Common myeloid progenitor, CD34-positive (primary cell): ENCODE data around the gene LRRC8A. TPM values are rescaled to one million over a fixed set of nuclear protein-coding genes. Genes with fewer than 3 reads are reported as not detected.

Source experiments
- CTCF ChIA-PET: fragments of 350-600 bp; sonication (Branson Sonifier 250); formaldehyde crosslinking; loops from one replicate; lab custom pipeline; 2021; ENCODE audit warnings: antibody characterized with exemption; lab: Charles Lee
- POLR2A ChIA-PET: fragments of 350-600 bp; sonication (Branson Sonifier 250); formaldehyde crosslinking; loops from one replicate; lab custom pipeline; 2021; ENCODE audit warnings: antibody characterized with exemption; lab: Charles Lee
- DNase-seq, 3 donors: peaks; one replicate each; pipeline versions ENCODE4 v3.0.0 to v3.0.0-alpha.2; 2013
- H3K27ac ChIP-seq, 2 experiments: 1 replicate in 1 of 2; 2 replicates in 1 of 2; pipeline ENCODE4 v1.7.0; 2013; ENCODE audit warnings: inconsistent platforms in 2 of 2, low read length in 2 of 2, mild to moderate bottlenecking in 2 of 2, low read depth in 1 of 2, moderate library complexity in 1 of 2; ENCODE audit not compliant: severe bottlenecking in 2 of 2, insufficient read depth in 1 of 2, poor library complexity in 1 of 2
- H3K27me3 ChIP-seq, 5 experiments: replicated peaks in 2 of 5; 1 replicate in 3 of 5; 2 replicates in 2 of 5; pipeline versions ENCODE4 v1.6.1 to v1.7.0; 2013; ENCODE audit warnings: low read length in 4 of 5, mild to moderate bottlenecking in 2 of 5, moderate library complexity in 2 of 5, inconsistent platforms in 1 of 5; ENCODE audit not compliant: insufficient read depth in 5 of 5, control insufficient read depth in 4 of 5
- H3K36me3 ChIP-seq, 4 experiments: 1 replicate in 2 of 4; 2 replicates in 2 of 4; pipeline versions ENCODE4 v1.6.1 to v1.7.0; 2013; ENCODE audit warnings: low read length in 3 of 4, control low read depth in 1 of 4, mild to moderate bottlenecking in 1 of 4; ENCODE audit not compliant: control insufficient read depth in 4 of 4, insufficient read depth in 4 of 4
- H3K4me1 ChIP-seq, 4 experiments: 1 replicate in 3 of 4; 2 replicates in 1 of 4; pipeline versions ENCODE4 v1.6.1 to v1.7.1; 2013; ENCODE audit warnings: low read length in 3 of 4, mild to moderate bottlenecking in 3 of 4, control low read depth in 1 of 4, inconsistent platforms in 1 of 4, moderate library complexity in 1 of 4; ENCODE audit not compliant: control insufficient read depth in 4 of 4, insufficient read depth in 4 of 4; ENCODE audit errors: control extremely low read depth in 1 of 4
- H3K4me3 ChIP-seq, 7 experiments: 1 replicate in 4 of 7; 2 replicates in 3 of 7; pipeline versions ENCODE4 v1.5.1 to v1.7.0; 2013; ENCODE audit warnings: mild to moderate bottlenecking in 7 of 7, low read length in 6 of 7, moderate library complexity in 6 of 7, inconsistent platforms in 2 of 7, low read depth in 2 of 7, control low read depth in 1 of 7; ENCODE audit not compliant: insufficient read depth in 4 of 7, control insufficient read depth in 1 of 7; ENCODE audit errors: extremely low read depth in 1 of 7
- H3K9me3 ChIP-seq, 5 experiments: 1 replicate in 4 of 5; 2 replicates in 1 of 5; pipeline versions ENCODE4 v1.6.1 to v1.7.1; 2013; ENCODE audit warnings: low read length in 4 of 5, mild to moderate bottlenecking in 2 of 5, inconsistent platforms in 1 of 5, low read depth in 1 of 5, moderate library complexity in 1 of 5; ENCODE audit not compliant: control insufficient read depth in 4 of 5, insufficient read depth in 2 of 5; ENCODE audit errors: control extremely low read depth in 1 of 5
- WGBS: methylation state at CpG from one replicate; pipeline ENCODE4 v1.1.5; 2013; ENCODE audit not compliant: insufficient coverage; 5-methylcytosine and 5-hydroxymethylcytosine counted together
- polyA plus RNA-seq: library from polyadenylated mRNA; unstranded; fragments of 120-200 nt; gene quantifications from one replicate; pipeline ENCODE4 v1.2.1, GENCODE V29; 2013

Gene LRRC8A
- polyA plus RNA-seq = 17.9 TPM

GRCh38 chr9:128881884-128882676 is at the start of gene LRRC8A, which contains the start of gene KYAT1:
Gene LRRC8A (plus strand): TSS chr9:128882133. CDS start chr9:128907165, 25,032 bp downstream.
Gene KYAT1 (minus strand): TSS chr9:128881950. CDS start chr9:128845405, 36,545 bp downstream.
- DNase-seq = peak; percentile 96 to 98 (median 98)
- Histone ChIP-seq H3K9me3 (no peaks in the 10 kb centered on the region), H3K27me3 (no peaks in the 10 kb centered on the region), H3K4me3 (peak within 1 kb of the TSS; percentile 86 to 99 (median 94)), H3K27ac (peak within 1 kb of the TSS; percentile 77 to 94), H3K4me1 (peaks cover 0 to 31% (median 21%) of the 10 kb centered on the region in 4 experiments), H3K36me3 (peaks cover 3 to 23% (median 12%) of the 10 kb centered on the region in 4 experiments)
- POLR2A ChIA-PET = interaction anchor here (0.6 to 1.1 kb wide), 2 partner anchors 11 to 189 kb away, joined by 3 read pairs; no protein-coding TSS in a partner anchor
- CTCF ChIA-PET = interaction anchor here (1.0 to 7.6 kb wide), 6 partner anchors 18 to 66 kb away, joined by 3 to 90 read pairs (median 3); partner anchors contain the start of gene PHYHD1
- 0% methylated on average over 34 of the region's 70 CpGs for WGBS

- no peak for DNase-seq
- 95% methylated on average over 7 of the region's 10 CpGs for WGBS
- Histone ChIP-seq H3K27me3 (no peaks in the 10 kb centered on the region), H3K36me3 (peaks cover 0 to 22% (median 10%) of the 10 kb centered on the region in 4 experiments), H3K27ac (no peak overlapping the region), H3K9me3 (no peaks in the 10 kb centered on the region), H3K4me3 (no peak overlapping the region), H3K4me1 (peaks cover 0 to 12% (median 11%) of the 10 kb centered on the region in 4 experiments)
- ChIA-PET CTCF (interaction anchor here (1.2 kb wide), 1 partner anchor 11 kb away, joined by 3 read pairs; no protein-coding TSS in a partner anchor), POLR2A (no interaction called here)
These were observed 48.2 kb upstream of the LRRC8A start for GRCh38 chr9:128833696-128834095.

GRCh38 chr9:128835246-128836210 is 46.4 kb upstream of the LRRC8A start:
- Histone ChIP-seq H3K36me3 (peaks cover 0 to 22% (median 10%) of the 10 kb centered on the region in 4 experiments), H3K4me3 (no peak overlapping the region), H3K4me1 (no peaks in the 10 kb centered on the region), H3K9me3 (no peaks in the 10 kb centered on the region), H3K27ac (no peak overlapping the region), H3K27me3 (no peaks in the 10 kb centered on the region)
- no peak for DNase-seq
- CTCF ChIA-PET = no interaction called here
- 97% methylated on average over 20 of the region's 28 CpGs for WGBS
- POLR2A ChIA-PET = no interaction called here

DNA sequence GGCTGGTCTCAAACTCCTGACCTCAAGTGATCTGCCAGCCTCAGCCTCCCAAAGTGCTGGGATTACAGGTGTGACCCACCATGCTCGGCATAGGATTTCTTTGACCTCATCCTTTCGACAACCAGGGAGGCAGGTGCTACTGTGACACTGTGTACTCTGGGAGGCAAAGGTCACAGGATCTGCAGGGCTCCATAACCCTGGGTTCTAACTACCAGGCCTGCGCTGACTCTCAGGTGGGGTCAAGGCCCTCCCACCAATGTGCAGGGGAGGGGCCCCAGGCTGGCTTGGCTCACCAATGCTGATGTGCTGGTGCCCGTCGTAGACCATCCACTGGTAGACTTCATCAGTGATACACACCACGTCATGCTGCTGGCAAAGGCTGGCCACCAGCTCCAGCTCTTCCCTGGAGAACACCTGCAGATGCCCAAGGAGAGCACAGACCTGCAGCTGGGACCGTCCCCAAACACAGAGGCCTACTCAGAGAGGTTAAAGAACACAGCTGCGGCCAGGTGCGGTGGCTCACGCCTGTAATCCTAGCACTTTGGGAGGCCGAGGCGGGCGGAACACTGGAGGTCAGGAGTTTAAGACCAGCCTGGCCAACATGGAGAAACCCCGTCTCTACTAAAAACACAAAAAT is 45.3 kb upstream of the LRRC8A start:
- ChIA-PET POLR2A (no interaction called here), CTCF (no interaction called here)
- 92% methylated on average over 11 of the region's 14 CpGs for WGBS
- Histone ChIP-seq H3K9me3 (no peaks in the 10 kb centered on the region), H3K36me3 (peaks cover 0 to 22% (median 12%) of the 10 kb centered on the region in 4 experiments), H3K4me3 (no peak overlapping the region), H3K27me3 (no peaks in the 10 kb centered on the region), H3K27ac (no peak overlapping the region), H3K4me1 (no peaks in the 10 kb centered on the region)
- DNase-seq = no peak

GRCh38 chr9:128838338-128838737 is 43.6 kb upstream of the LRRC8A start:
- no peaks in the 10 kb centered on the region for H3K9me3 ChIP-seq
- CTCF ChIA-PET = interaction anchor here (1.5 kb wide), 1 partner anchor 11 kb away, joined by 7 read pairs; no protein-coding TSS in a partner anchor

GRCh38 chr9:128840524-128840923 is 41.4 kb upstream of the LRRC8A start:
- CTCF ChIA-PET = no interaction called here
- POLR2A ChIA-PET = no interaction called here
- no peaks in the 10 kb centered on the region for H3K9me3 ChIP-seq
- no peak for DNase-seq
- H3K4me3 ChIP-seq = no peak overlapping the region
- H3K27me3 ChIP-seq = no peaks in the 10 kb centered on the region
- no peak overlapping the region for H3K27ac ChIP-seq
- H3K4me1 ChIP-seq = no peaks in the 10 kb centered on the region
- H3K36me3 ChIP-seq = peaks cover 0 to 15% (median 11%) of the 10 kb centered on the region in 4 experiments
- WGBS = no CpG with 5 or more reads among the region's 1 CpG

More at GRCh38 chr9:128838338-128838737, 43.6 kb upstream of the LRRC8A start:
- Histone ChIP-seq H3K27ac (no peak overlapping the region), H3K4me3 (no peak overlapping the region), H3K27me3 (no peaks in the 10 kb centered on the region), H3K36me3 (peaks cover 0 to 24% (median 14%) of the 10 kb centered on the region in 4 experiments), H3K4me1 (no peaks in the 10 kb centered on the region)
- whole genome bisulfite sequencing = 100% methylated on average over 3 of the region's 3 CpGs
- POLR2A ChIA-PET = interaction anchor here (0.8 kb wide), 1 partner anchor 397 kb away, joined by 4 read pairs; no protein-coding TSS in a partner anchor
- no peak for DNase-seq
